ENCODE data around the gene MYADML2.

DNA sequence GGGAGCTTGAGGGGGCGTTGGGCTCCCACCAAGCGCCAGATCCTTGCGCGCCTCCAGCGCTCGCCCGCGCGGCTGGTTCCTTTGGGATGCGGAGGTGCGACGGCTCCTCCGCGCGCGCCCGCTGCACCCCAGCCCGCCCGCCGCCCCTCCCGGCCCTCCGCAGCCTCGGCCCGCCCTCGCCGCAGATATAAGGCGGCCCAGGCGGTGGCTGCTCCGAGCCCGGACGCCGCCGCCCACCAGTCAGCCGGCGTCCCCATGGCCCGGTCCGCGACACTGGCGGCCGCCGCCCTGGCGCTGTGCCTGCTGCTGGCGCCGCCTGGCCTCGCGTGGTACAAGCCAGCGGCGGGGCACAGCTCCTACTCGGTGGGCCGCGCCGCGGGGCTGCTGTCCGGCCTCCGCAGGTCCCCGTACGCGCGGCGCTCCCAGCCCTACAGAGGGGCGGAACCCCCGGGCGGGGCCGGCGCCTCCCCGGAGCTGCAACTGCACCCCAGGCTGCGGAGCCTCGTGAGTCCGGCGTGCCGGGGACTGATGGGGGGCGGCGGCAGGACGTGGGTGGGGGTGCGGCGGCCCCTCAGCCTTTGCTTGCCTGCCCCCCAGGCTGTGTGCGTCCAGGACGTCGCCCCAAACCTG, 44.9 kb downstream of the MYADML2 start, which contains the start of gene NPB:
- TF ChIP-seq POLR2A (IDR thresholded peaks at IDR 0.05): no peak
- TF ChIP-seq, protein P1, sequence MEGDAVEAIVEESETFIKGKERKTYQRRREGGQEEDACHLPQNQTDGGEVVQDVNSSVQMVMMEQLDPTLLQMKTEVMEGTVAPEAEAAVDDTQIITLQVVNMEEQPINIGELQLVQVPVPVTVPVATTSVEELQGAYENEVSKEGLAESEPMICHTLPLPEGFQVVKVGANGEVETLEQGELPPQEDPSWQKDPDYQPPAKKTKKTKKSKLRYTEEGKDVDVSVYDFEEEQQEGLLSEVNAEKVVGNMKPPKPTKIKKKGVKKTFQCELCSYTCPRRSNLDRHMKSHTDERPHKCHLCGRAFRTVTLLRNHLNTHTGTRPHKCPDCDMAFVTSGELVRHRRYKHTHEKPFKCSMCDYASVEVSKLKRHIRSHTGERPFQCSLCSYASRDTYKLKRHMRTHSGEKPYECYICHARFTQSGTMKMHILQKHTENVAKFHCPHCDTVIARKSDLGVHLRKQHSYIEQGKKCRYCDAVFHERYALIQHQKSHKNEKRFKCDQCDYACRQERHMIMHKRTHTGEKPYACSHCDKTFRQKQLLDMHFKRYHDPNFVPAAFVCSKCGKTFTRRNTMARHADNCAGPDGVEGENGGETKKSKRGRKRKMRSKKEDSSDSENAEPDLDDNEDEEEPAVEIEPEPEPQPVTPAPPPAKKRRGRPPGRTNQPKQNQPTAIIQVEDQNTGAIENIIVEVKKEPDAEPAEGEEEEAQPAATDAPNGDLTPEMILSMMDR (IDR thresholded peaks at IDR 0.05): no peak

Data from Peyer's patch (tissue), 4 donors.